Upper lobe of left lung (tissue), 4 donors: ENCODE results near the gene MEGF9.

Experiments
- CTCF ChIP-seq, 6 experiments: fragments of 450-650 bp in 4 of 6; fragments of 200-600 bp in 2 of 6; sonication (generic) in 2 of 6; IDR thresholded peaks; one replicate each; pipeline ENCODE4 v1.5.1; 2016 to 2019; ENCODE audit warnings: antibody characterized with exemption in 6 of 6
- EP300 ChIP-seq, 4 donors: sonication (generic); formaldehyde crosslinking; IDR thresholded peaks; one replicate each; pipeline ENCODE4 v1.5.1; 2017; ENCODE audit warnings: antibody characterized with exemption in 4 of 4, control low read depth in 2 of 4
- POLR2A ChIP-seq, 4 donors: fragments of 450-650 bp; IDR thresholded peaks; one replicate each; pipeline ENCODE4 v1.5.1; 2016 to 2017; ENCODE audit warnings: antibody characterized with exemption in 4 of 4, mild to moderate bottlenecking in 2 of 4
- POLR2AphosphoS5 ChIP-seq, 2 donors: sonication (generic); formaldehyde crosslinking; IDR thresholded peaks; one replicate each; pipeline ENCODE4 v1.5.1; 2017; ENCODE audit warnings: antibody characterized with exemption in 2 of 2

- TF ChIP-seq CTCF (IDR thresholded peaks at IDR 0.05) = no peak
- TF ChIP-seq POLR2AphosphoS5 (IDR thresholded peaks at IDR 0.05) = no peak
- no peak for TF ChIP-seq POLR2A (IDR thresholded peaks at IDR 0.05)
- no peak for TF ChIP-seq EP300 (IDR thresholded peaks at IDR 0.05)
These were observed 11.6 kb upstream of the MEGF9 start for GRCh38 chr9:120725907-120726306.
